Suprapubic skin (tissue), 4 donors: ENCODE data around the gene ZBTB8OS. TPM values are rescaled to one million over a fixed set of nuclear protein-coding genes. Genes with fewer than 3 reads are reported as not detected.
"Not testable (repeated sequence)": the region's sequence is repeated elsewhere in the genome, so short reads cannot be mapped to it uniquely, and the experiment has no call there.

Source experiments
- DNase-seq, 2 donors: peaks; one replicate each; pipeline ENCODE4 v3.0.0-alpha.2; 2019; ENCODE audit warnings: low spot score in 2 of 2
- H3K27ac ChIP-seq: fragments of 200-600 bp; sonication (generic); one replicate; pipeline ENCODE4 v1.5.1; 2019
- H3K27me3 ChIP-seq: fragments of 200-600 bp; sonication (generic); one replicate; pipeline ENCODE4 v1.5.1; 2019
- H3K36me3 ChIP-seq: fragments of 200-600 bp; sonication (generic); one replicate; pipeline ENCODE4 v1.5.1; 2019
- H3K4me1 ChIP-seq: fragments of 200-600 bp; sonication (generic); one replicate; pipeline ENCODE4 v1.5.1; 2019
- H3K4me3 ChIP-seq: fragments of 200-600 bp; sonication (generic); one replicate; pipeline ENCODE4 v1.5.1; 2019; ENCODE audit warnings: mild to moderate bottlenecking
- H3K9me3 ChIP-seq: fragments of 200-600 bp; sonication (generic); one replicate; pipeline ENCODE4 v1.5.1; 2019
- CTCF ChIP-seq, 2 donors: fragments of 200-600 bp in 1 of 2; fragments of 450-650 bp in 1 of 2; sonication (generic) in 1 of 2; IDR thresholded peaks; one replicate each; pipeline ENCODE4 v1.5.1; 2016 to 2019; ENCODE audit warnings: antibody characterized with exemption in 2 of 2, mild to moderate bottlenecking in 1 of 2, moderate library complexity in 1 of 2
- EP300 ChIP-seq: sonication (generic); formaldehyde crosslinking; IDR thresholded peaks from one replicate; pipeline ENCODE4 v1.6.1; 2017; ENCODE audit warnings: antibody characterized with exemption
- POLR2A ChIP-seq, 2 donors: fragments of 450-650 bp; IDR thresholded peaks; one replicate each; pipeline ENCODE4 v1.6.1; 2017; ENCODE audit warnings: antibody characterized with exemption in 2 of 2, mild to moderate bottlenecking in 2 of 2, moderate library complexity in 2 of 2
- POLR2AphosphoS5 ChIP-seq, 3 donors: sonication (generic); formaldehyde crosslinking; IDR thresholded peaks; one replicate each; pipeline ENCODE4 v1.6.1; 2017; ENCODE audit warnings: antibody characterized with exemption in 3 of 3
- WGBS: methylation state at CpG from one replicate; pipeline ENCODE4 v1.1.5; 2018; 5-methylcytosine and 5-hydroxymethylcytosine counted together
- total RNA-seq, 4 donors: library from RNA; depleted of rRNA; stranded (reverse); fragments of >200 nt; gene quantifications; one replicate each; pipeline ENCODE4 v1.1.0, GENCODE V29; 2016

Gene ZBTB8OS
- total RNA-seq, 4 donors from 2014 or later = 19.2 to 29.9 (median 24.0) TPM

- no peak overlapping the region for H3K27ac ChIP-seq
- TF ChIP-seq POLR2AphosphoS5 (IDR thresholded peaks at IDR 0.05) (no peak), EP300 (no peak), CTCF (IDR thresholded peaks at IDR 0.05) (no peak), POLR2A (IDR thresholded peaks at IDR 0.05) (no peak)
- 82% methylated on average over 4 of the region's 4 CpGs for WGBS
- H3K4me1 ChIP-seq = peaks cover 23% of the 10 kb centered on the region
- H3K9me3 ChIP-seq = no peaks in the 10 kb centered on the region
- no peaks in the 10 kb centered on the region for H3K27me3 ChIP-seq
- no peak overlapping the region for H3K4me3 ChIP-seq
- no peak for DNase-seq
- H3K36me3 ChIP-seq = no peaks in the 10 kb centered on the region
These were observed 5.9 kb downstream of the ZBTB8OS start for GRCh38 chr1:32644426-32644825.

DNA sequence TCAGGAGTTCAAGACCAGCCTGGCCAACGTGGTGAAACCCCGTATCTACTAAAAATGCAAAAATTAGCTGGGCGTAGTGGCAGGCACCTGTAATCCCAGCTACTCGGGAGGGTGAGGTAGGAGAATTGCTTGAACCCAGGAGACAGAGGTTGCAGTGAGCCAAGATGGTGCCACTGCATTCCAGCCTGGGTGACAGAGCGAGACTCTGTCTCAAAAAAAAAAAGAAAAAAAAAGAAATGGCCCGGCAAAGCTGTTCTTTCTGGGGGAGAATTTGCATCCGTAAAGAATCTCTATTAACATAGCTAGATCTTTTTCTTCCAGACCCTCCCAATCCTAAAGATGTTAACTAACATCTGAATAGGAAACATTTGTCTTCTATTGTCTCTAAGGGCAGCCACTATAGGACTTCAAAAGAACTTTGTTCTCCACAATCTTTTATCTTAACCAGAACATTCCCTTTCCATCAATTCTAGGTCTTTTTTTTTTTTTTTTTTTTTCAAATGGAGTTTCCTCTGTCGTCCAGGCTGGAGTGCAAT, 8.0 kb downstream of the ZBTB8OS start:
- H3K27me3 ChIP-seq, H3K27ac ChIP-seq, H3K4me3 ChIP-seq, H3K9me3 ChIP-seq, H3K4me1 ChIP-seq, H3K36me3 ChIP-seq, DNase-seq: not testable (repeated sequence)
- 76% methylated on average over 8 of the region's 8 CpGs for WGBS

DNA sequence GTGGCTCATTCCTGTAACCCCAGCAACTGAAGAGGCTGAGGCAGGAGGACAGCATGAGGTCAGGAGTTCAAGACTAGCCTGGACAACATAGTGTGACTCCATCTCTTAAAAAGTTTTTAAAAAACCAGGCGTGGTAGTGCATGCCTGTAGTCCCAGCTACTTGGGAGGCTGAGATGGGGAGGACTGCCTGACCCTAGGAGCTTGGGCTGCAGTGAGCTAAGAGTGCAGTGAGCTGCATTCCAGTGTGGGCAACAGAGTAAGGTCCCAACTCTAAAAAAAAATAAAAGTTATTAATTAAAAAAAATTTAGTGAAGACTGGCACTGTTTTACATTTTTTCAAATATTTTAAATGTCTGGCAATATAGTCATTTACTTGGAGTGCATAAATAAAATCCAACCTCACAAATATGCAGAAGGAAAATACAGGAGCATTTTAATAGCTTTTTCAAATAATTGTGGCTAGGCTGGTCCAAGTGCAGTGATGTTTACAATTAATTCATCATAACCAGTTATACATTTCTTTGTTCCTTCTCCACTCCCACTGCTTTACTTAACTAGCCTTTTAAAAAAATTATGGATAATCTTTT, 10.8 kb downstream of the ZBTB8OS start:
- DNase-seq = no peak
- Histone ChIP-seq H3K4me3 (no peak overlapping the region), H3K4me1 (no peaks in the 10 kb centered on the region), H3K9me3 (no peaks in the 10 kb centered on the region), H3K27me3 (no peaks in the 10 kb centered on the region), H3K36me3 (no peaks in the 10 kb centered on the region), H3K27ac (no peak overlapping the region)
- WGBS = 85% methylated on average over 1 of the region's 1 CpG
- TF ChIP-seq CTCF (IDR thresholded peaks at IDR 0.05) = no peak
- no peak for TF ChIP-seq POLR2AphosphoS5 (IDR thresholded peaks at IDR 0.05)
- TF ChIP-seq EP300 = no peak
- TF ChIP-seq POLR2A (IDR thresholded peaks at IDR 0.05) = no peak

DNA sequence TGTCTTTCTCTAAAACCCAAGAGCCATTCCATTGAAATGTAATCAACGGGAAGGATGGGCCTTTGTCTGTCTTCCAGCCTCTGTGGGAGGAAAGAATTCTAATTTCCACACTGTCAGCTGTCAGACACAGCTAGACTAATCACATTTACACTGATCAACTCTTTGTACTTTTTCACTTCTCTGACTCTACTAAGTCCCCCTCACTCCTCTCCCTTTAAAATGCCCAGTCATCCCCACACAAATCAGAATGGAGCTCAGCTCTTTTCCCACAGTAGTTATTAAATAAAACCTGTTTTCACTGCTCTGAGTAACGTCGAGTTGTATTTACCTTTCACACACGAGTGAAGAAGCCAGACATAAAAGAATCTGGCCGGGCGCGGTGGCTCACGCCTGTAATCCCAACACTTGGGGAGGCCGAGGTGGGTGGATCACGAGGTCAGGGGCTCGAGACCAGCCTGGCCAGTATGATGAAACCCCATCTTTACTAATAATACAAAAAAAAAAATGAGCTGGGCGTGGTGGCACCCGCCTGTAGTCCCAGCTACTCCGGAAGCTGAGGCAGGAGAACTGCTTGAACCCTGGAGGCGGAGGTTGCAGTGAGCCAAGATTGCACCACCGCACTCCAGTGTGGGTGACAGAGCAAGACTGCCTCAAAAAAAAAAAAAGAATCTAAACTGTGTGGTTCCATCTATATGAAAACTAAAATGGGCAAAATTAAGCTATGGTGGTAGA, 13.3 kb downstream of the ZBTB8OS start:
- Histone ChIP-seq H3K9me3 (no peaks in the 10 kb centered on the region), H3K36me3 (peaks cover 22% of the 10 kb centered on the region), H3K4me3 (no peak overlapping the region), H3K27me3 (no peaks in the 10 kb centered on the region), H3K27ac (no peak overlapping the region), H3K4me1 (no peaks in the 10 kb centered on the region)
- TF ChIP-seq POLR2AphosphoS5 (IDR thresholded peaks at IDR 0.05) (no peak), POLR2A (IDR thresholded peaks at IDR 0.05) (no peak), EP300 (no peak), CTCF (IDR thresholded peaks at IDR 0.05) (no peak)
- DNase-seq = no peak
- WGBS = 86% methylated on average over 16 of the region's 16 CpGs

DNA sequence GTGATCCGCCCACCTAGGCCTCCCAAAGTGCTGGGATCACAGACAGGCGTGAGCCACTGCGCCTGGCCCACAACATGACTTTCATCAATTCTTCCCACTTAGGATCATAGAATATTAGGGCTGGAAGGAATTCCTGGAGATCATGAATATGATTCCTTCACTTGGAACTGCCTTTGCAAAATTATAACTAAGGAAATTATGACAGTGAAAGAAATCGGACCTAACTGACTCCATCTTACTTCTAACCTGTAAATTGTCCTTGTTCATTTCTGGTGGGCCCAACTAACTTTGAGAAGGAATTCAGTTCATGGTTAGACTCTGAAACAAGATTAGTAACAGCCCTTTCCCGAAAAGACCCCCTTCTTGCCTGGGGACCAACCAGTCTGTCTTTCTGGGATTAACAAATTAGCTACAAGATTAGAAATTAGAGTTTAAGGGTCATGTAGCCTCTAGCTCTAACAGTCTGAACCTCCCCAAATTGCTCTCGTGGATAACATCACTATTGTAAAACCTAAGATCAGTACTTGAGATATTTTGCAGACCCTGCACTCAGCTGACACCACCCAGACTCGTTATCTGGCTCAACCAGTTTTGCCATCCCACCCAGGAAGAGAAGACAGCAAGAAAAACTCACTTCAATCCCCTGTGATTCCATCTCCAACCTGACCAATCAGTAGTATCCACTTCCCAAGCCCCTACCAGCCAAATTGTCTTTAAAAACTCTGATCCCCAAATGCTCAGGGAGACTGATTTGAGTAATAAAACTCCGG, 14.7 kb downstream of the ZBTB8OS start:
- no peaks in the 10 kb centered on the region for H3K4me1 ChIP-seq
- TF ChIP-seq CTCF (IDR thresholded peaks at IDR 0.05) (no peak), POLR2AphosphoS5 (IDR thresholded peaks at IDR 0.05) (no peak)
- no peak overlapping the region for H3K4me3 ChIP-seq
- no peaks in the 10 kb centered on the region for H3K27me3 ChIP-seq
- no peak overlapping the region for H3K27ac ChIP-seq
- H3K9me3 ChIP-seq = no peaks in the 10 kb centered on the region
- no peak for DNase-seq
- WGBS = 90% methylated on average over 8 of the region's 8 CpGs
- H3K36me3 ChIP-seq = peaks cover 25% of the 10 kb centered on the region
